WTC11 (cell line): ENCODE results near the gene SORL1. TPM values are rescaled to one million over a fixed set of nuclear protein-coding genes. Genes with fewer than 3 reads are reported as not detected.
A peak's percentile ranks its signal among the peaks of the same experiment; 100 is the strongest.

Experiments used
- ATAC-seq: fragments of 200-7000 bp; cut with Tn5 transposase; 2 replicates; pipeline ENCODE4 v1.10.0; 2021; ENCODE audit warnings: mild to moderate bottlenecking, moderate library complexity
- CTCF ChIA-PET: fragments of 300-600 bp; sonication (Branson Sonifier 250); formaldehyde crosslinking; loops from one replicate; lab custom pipeline; 2021; ENCODE audit warnings: antibody characterized with exemption; lab: Charles Lee
- POLR2A ChIA-PET: fragments of 350-600 bp; sonication (Branson Sonifier 250); formaldehyde crosslinking; loops from one replicate; lab custom pipeline; 2021; ENCODE audit warnings: antibody characterized with exemption; lab: Charles Lee
- DNase-seq: peaks from one replicate; pipeline ENCODE4 v3.0.0; 2021; ENCODE audit warnings: low spot score
- H3K27ac Mint-ChIP-seq: 2 replicates; pipeline ENCODE4 v1.8.0; 2021; ENCODE audit warnings: mixed read lengths
- H3K27me3 Mint-ChIP-seq: 2 replicates; pipeline ENCODE4 v1.8.0; 2021; ENCODE audit warnings: low read depth, mild to moderate bottlenecking, moderate library complexity, mixed read lengths
- H3K36me3 Mint-ChIP-seq: 2 replicates; pipeline ENCODE4 v1.8.0; 2021; ENCODE audit warnings: mixed read lengths
- H3K4me1 Mint-ChIP-seq: 2 replicates; pipeline ENCODE4 v1.8.0; 2022; ENCODE audit warnings: mixed read lengths
- H3K4me3 Mint-ChIP-seq: 2 replicates; pipeline ENCODE4 v1.8.0; 2021; ENCODE audit warnings: mild to moderate bottlenecking, moderate library complexity, mixed read lengths
- H3K9me3 Mint-ChIP-seq: 2 replicates; pipeline ENCODE4 v1.8.0; 2021; ENCODE audit warnings: mixed read lengths
- ARID4B ChIP-seq: sonication (generic); formaldehyde crosslinking; IDR thresholded peaks from 2 replicates; pipeline ENCODE4 v1.8.0; 2023; ENCODE audit warnings: missing genetic modification reagents, mild to moderate bottlenecking, borderline replicate concordance
- GABPB1 ChIP-seq: sonication (generic); formaldehyde crosslinking; IDR thresholded peaks from 2 replicates; pipeline ENCODE4 v1.8.1; 2023; ENCODE audit warnings: mild to moderate bottlenecking, missing genetic modification reagents
- MXD4 ChIP-seq: fragments of 250-450 bp; sonication (Bioruptor Pico); IDR thresholded peaks from 2 replicates; pipeline ENCODE4 v1.8.0; 2021; ENCODE audit warnings: mild to moderate bottlenecking, moderate library complexity, borderline replicate concordance
- MYBL2 ChIP-seq: sonication (generic); formaldehyde crosslinking; IDR thresholded peaks from 2 replicates; pipeline ENCODE4 v1.8.1; 2023; ENCODE audit warnings: mild to moderate bottlenecking, moderate library complexity, missing genetic modification reagents
- NFATC4 ChIP-seq: fragments of 250-450 bp; sonication (Bioruptor Pico); IDR thresholded peaks from 2 replicates; pipeline ENCODE4 v1.9.0; 2021; ENCODE audit warnings: mild to moderate bottlenecking
- NR1H2 ChIP-seq: sonication (generic); formaldehyde crosslinking; IDR thresholded peaks from 2 replicates; pipeline ENCODE4 v1.9.0; 2021; ENCODE audit warnings: mild to moderate bottlenecking, moderate library complexity, missing genetic modification reagents
- OVOL2 ChIP-seq: fragments of 250-450 bp; sonication (Bioruptor Pico); IDR thresholded peaks from 2 replicates; pipeline ENCODE4 v1.9.0; 2021; ENCODE audit warnings: mild to moderate bottlenecking, borderline replicate concordance
- RELA ChIP-seq: sonication (generic); formaldehyde crosslinking; IDR thresholded peaks from 2 replicates; pipeline ENCODE4 v1.8.1; 2022; ENCODE audit warnings: missing genetic modification reagents, mild to moderate bottlenecking, borderline replicate concordance
- SP1 ChIP-seq: sonication (generic); formaldehyde crosslinking; conservative IDR thresholded peaks from 2 replicates; pipeline ENCODE4 v1.8.1; 2022; ENCODE audit warnings: missing genetic modification reagents
- ZNF138 ChIP-seq: sonication (generic); formaldehyde crosslinking; conservative IDR thresholded peaks from 2 replicates; pipeline ENCODE4 v1.8.1; 2022; ENCODE audit warnings: mild to moderate bottlenecking, moderate library complexity, missing genetic modification reagents
- ZNF317 ChIP-seq: sonication (generic); formaldehyde crosslinking; IDR thresholded peaks from 2 replicates; pipeline ENCODE4 v1.8.1; 2023; ENCODE audit warnings: low read depth, mild to moderate bottlenecking, moderate library complexity, missing genetic modification reagents, borderline replicate concordance
- ZNF423 ChIP-seq: fragments of 250-450 bp; sonication (Bioruptor Pico); IDR thresholded peaks from 2 replicates; pipeline ENCODE4 v2.1.2; 2022; ENCODE audit warnings: mild to moderate bottlenecking, moderate library complexity
- ZNF425 ChIP-seq: fragments of 250-450 bp; sonication (Bioruptor Pico); conservative IDR thresholded peaks from 2 replicates; pipeline ENCODE4 v1.9.0; 2021; ENCODE audit warnings: mild to moderate bottlenecking
- total RNA-seq: library from RNA; stranded (reverse); gene quantifications from 3 replicates; pipeline ENCODE4 v1.2.3, GENCODE V29; 2021
- TF ChIP-seq, protein P1 (sequence below): sonication (generic); formaldehyde crosslinking; IDR thresholded peaks from 2 replicates; pipeline ENCODE4 v1.8.1; 2022; ENCODE audit warnings: low read depth, mild to moderate bottlenecking, moderate library complexity, missing genetic modification reagents, borderline replicate concordance
- TF ChIP-seq, protein P2 (sequence below): sonication (generic); formaldehyde crosslinking; IDR thresholded peaks from 2 replicates; pipeline ENCODE4 v1.8.1; 2023; ENCODE audit warnings: mild to moderate bottlenecking, missing genetic modification reagents
- TF ChIP-seq, protein P3 (sequence below): sonication (generic); formaldehyde crosslinking; IDR thresholded peaks from 2 replicates; pipeline ENCODE4 v1.8.1; 2023; ENCODE audit warnings: mild to moderate bottlenecking, missing genetic modification reagents, borderline replicate concordance
- TF ChIP-seq, protein P4 (sequence below): sonication (generic); formaldehyde crosslinking; IDR thresholded peaks from 2 replicates; pipeline ENCODE4 v1.8.1; 2022; ENCODE audit warnings: mild to moderate bottlenecking, moderate library complexity, missing genetic modification reagents

Gene SORL1
- total RNA-seq, 1 experiment from 2014 or later: 87.1 TPM

GRCh38 chr11:121482231-121483129, 30.4 kb downstream of the SORL1 start:
- DNase-seq: no peak
- CTCF ChIA-PET: interaction anchor here (0.7 kb wide), 1 partner anchor 76 kb away, joined by 4 read pairs; no protein-coding TSS in a partner anchor
- Mint-ChIP-seq H3K27ac (peak overlapping the region; percentile 78), H3K9me3 (no peaks in the 10 kb centered on the region), H3K27me3 (no peaks in the 10 kb centered on the region), H3K4me1 (peaks cover 60% of the 10 kb centered on the region)
- POLR2A ChIA-PET: no interaction called here
- no peak for ATAC-seq
- TF ChIP-seq ARID4B (CRISPR knock-in tag) (no peak), ZNF425 (no peak), NR1H2 (CRISPR knock-in tag) (no peak), GABPB1 (CRISPR knock-in tag) (no peak), ZNF138 (no peak), SP1 (CRISPR knock-in tag) (no peak), MXD4 (CRISPR knock-in tag) (no peak)
- TF ChIP-seq, protein P1, sequence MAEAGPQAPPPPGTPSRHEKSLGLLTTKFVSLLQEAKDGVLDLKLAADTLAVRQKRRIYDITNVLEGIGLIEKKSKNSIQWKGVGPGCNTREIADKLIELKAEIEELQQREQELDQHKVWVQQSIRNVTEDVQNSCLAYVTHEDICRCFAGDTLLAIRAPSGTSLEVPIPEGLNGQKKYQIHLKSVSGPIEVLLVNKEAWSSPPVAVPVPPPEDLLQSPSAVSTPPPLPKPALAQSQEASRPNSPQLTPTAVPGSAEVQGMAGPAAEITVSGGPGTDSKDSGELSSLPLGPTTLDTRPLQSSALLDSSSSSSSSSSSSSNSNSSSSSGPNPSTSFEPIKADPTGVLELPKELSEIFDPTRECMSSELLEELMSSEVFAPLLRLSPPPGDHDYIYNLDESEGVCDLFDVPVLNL (CRISPR knock-in tag): no peak
- TF ChIP-seq, protein P2, sequence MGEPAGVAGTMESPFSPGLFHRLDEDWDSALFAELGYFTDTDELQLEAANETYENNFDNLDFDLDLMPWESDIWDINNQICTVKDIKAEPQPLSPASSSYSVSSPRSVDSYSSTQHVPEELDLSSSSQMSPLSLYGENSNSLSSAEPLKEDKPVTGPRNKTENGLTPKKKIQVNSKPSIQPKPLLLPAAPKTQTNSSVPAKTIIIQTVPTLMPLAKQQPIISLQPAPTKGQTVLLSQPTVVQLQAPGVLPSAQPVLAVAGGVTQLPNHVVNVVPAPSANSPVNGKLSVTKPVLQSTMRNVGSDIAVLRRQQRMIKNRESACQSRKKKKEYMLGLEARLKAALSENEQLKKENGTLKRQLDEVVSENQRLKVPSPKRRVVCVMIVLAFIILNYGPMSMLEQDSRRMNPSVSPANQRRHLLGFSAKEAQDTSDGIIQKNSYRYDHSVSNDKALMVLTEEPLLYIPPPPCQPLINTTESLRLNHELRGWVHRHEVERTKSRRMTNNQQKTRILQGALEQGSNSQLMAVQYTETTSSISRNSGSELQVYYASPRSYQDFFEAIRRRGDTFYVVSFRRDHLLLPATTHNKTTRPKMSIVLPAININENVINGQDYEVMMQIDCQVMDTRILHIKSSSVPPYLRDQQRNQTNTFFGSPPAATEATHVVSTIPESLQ: no peak
- TF ChIP-seq, all 79 proteins: peak for 0
- Mint-ChIP-seq H3K36me3 (peaks cover 28% of the 10 kb centered on the region), H3K4me3 (no peak overlapping the region)

- DNase-seq: no peak
- no peaks in the 10 kb centered on the region for H3K9me3 Mint-ChIP-seq
- peaks cover 45% of the 10 kb centered on the region for H3K4me1 Mint-ChIP-seq
- H3K36me3 Mint-ChIP-seq: peaks cover 32% of the 10 kb centered on the region
- H3K27ac Mint-ChIP-seq: peak overlapping the region; percentile 46; the same call in 1 of the 2 replicates
- no peak for ATAC-seq
- POLR2A ChIA-PET: interaction anchor here (0.6 kb wide), 1 partner anchor 74 kb away, joined by 4 read pairs; no protein-coding TSS in a partner anchor
- CTCF ChIA-PET: no interaction called here
- H3K4me3 Mint-ChIP-seq: no peak overlapping the region
- H3K27me3 Mint-ChIP-seq: no peaks in the 10 kb centered on the region
- TF ChIP-seq RELA (CRISPR knock-in tag): no peak
- TF ChIP-seq, protein P3, sequence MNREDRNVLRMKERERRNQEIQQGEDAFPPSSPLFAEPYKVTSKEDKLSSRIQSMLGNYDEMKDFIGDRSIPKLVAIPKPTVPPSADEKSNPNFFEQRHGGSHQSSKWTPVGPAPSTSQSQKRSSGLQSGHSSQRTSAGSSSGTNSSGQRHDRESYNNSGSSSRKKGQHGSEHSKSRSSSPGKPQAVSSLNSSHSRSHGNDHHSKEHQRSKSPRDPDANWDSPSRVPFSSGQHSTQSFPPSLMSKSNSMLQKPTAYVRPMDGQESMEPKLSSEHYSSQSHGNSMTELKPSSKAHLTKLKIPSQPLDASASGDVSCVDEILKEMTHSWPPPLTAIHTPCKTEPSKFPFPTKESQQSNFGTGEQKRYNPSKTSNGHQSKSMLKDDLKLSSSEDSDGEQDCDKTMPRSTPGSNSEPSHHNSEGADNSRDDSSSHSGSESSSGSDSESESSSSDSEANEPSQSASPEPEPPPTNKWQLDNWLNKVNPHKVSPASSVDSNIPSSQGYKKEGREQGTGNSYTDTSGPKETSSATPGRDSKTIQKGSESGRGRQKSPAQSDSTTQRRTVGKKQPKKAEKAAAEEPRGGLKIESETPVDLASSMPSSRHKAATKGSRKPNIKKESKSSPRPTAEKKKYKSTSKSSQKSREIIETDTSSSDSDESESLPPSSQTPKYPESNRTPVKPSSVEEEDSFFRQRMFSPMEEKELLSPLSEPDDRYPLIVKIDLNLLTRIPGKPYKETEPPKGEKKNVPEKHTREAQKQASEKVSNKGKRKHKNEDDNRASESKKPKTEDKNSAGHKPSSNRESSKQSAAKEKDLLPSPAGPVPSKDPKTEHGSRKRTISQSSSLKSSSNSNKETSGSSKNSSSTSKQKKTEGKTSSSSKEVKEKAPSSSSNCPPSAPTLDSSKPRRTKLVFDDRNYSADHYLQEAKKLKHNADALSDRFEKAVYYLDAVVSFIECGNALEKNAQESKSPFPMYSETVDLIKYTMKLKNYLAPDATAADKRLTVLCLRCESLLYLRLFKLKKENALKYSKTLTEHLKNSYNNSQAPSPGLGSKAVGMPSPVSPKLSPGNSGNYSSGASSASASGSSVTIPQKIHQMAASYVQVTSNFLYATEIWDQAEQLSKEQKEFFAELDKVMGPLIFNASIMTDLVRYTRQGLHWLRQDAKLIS (CRISPR knock-in tag): no peak
- TF ChIP-seq, protein P4, sequence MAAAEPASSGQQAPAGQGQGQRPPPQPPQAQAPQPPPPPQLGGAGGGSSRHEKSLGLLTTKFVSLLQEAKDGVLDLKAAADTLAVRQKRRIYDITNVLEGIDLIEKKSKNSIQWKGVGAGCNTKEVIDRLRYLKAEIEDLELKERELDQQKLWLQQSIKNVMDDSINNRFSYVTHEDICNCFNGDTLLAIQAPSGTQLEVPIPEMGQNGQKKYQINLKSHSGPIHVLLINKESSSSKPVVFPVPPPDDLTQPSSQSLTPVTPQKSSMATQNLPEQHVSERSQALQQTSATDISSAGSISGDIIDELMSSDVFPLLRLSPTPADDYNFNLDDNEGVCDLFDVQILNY (CRISPR knock-in tag): no peak
- TF ChIP-seq OVOL2: no peak
- no peak for TF ChIP-seq ZNF423 (CRISPR knock-in tag)
- TF ChIP-seq NFATC4 (CRISPR knock-in tag): no peak
- no peak for TF ChIP-seq ZNF317 (CRISPR knock-in tag)
- no peak for TF ChIP-seq MYBL2 (CRISPR knock-in tag)
Measured at GRCh38 chr11:121483805-121484480, 31.8 kb downstream of the SORL1 start.
